Activated T-cell treated with anti-CD3 and anti-CD28 coated beads, Interleukin-2, amount 50 U/mL, for 72 hours (primary cell): Measurements from ENCODE around the gene CXCL3. TPM values are rescaled to one million over a fixed set of nuclear protein-coding genes. Genes with fewer than 3 reads are reported as not detected.

Experiments
- ATAC-seq, 2 donors: fragments of 150-1000 bp; cut with Tn5 transposase; replicated peaks in 1 of 2; 2 replicates each; pipeline ENCODE4 v1.10.0; 2021; ENCODE audit warnings: moderate library complexity in 2 of 2, mild to moderate bottlenecking in 1 of 2
- DNase-seq, 2 donors: peaks; one replicate each; pipeline ENCODE4 v3.0.0; 2021 to 2022; ENCODE audit warnings: mixed read lengths in 1 of 2
- H3K27ac Mint-ChIP-seq: one replicate; pipeline ENCODE4 v1.8.0; 2022; ENCODE audit warnings: mild to moderate bottlenecking, moderate library complexity, mixed read lengths
- H3K27me3 Mint-ChIP-seq: one replicate; pipeline ENCODE4 v1.8.0; 2022; ENCODE audit warnings: low read depth, mixed read lengths
- H3K36me3 Mint-ChIP-seq, 2 donors: one replicate each; pipeline ENCODE4 v1.8.0; 2022; ENCODE audit warnings: mixed read lengths in 2 of 2, mild to moderate bottlenecking in 1 of 2; ENCODE audit not compliant: insufficient read depth in 2 of 2
- H3K4me1 Mint-ChIP-seq: one replicate; pipeline ENCODE4 v1.8.0; 2022; ENCODE audit warnings: low read depth, mixed read lengths
- H3K4me3 Mint-ChIP-seq, 2 donors: one replicate each; pipeline ENCODE4 v1.8.0; 2022; ENCODE audit warnings: mild to moderate bottlenecking in 2 of 2, mixed read lengths in 2 of 2, moderate library complexity in 2 of 2
- H3K9me3 Mint-ChIP-seq, 2 donors: one replicate each; pipeline ENCODE4 v1.8.0; 2022; ENCODE audit warnings: mixed read lengths in 2 of 2
- total RNA-seq, 2 donors: library from RNA; stranded (reverse); gene quantifications; one replicate each; pipeline ENCODE4 v1.2.3, GENCODE V29; 2022

Gene CXCL3
- total RNA-seq, 2 donors from 2014 or later = not detected

GRCh38 chr4:74062953-74063352 lies 24.5 kb upstream of the CXCL3 start:
- Mint-ChIP-seq H3K9me3 (no peaks in the 10 kb centered on the region), H3K27me3 (no peaks in the 10 kb centered on the region), H3K27ac (no peak overlapping the region), H3K36me3 (no peaks in the 10 kb centered on the region), H3K4me3 (no peak overlapping the region), H3K4me1 (no peaks in the 10 kb centered on the region)
- no peak for DNase-seq
- no peak for ATAC-seq

- H3K9me3 Mint-ChIP-seq = no peaks in the 10 kb centered on the region
Measured at GRCh38 chr4:74061430-74061829, 22.9 kb upstream of the CXCL3 start.

GRCh38 chr4:74059161-74059829 lies 20.8 kb upstream of the CXCL3 start:
- Mint-ChIP-seq H3K27me3 (peaks cover 6% of the 10 kb centered on the region), H3K4me3 (no peak overlapping the region), H3K27ac (no peak overlapping the region), H3K4me1 (no peaks in the 10 kb centered on the region), H3K36me3 (no peaks in the 10 kb centered on the region), H3K9me3 (no peaks in the 10 kb centered on the region)
- ATAC-seq = no peak
- DNase-seq = no peak

More at GRCh38 chr4:74061430-74061829, 22.9 kb upstream of the CXCL3 start:
- H3K36me3 Mint-ChIP-seq = no peaks in the 10 kb centered on the region
- H3K27me3 Mint-ChIP-seq = peaks cover 1% of the 10 kb centered on the region
- no peak for DNase-seq
- H3K27ac Mint-ChIP-seq = no peak overlapping the region
- no peak for ATAC-seq
- H3K4me1 Mint-ChIP-seq = no peaks in the 10 kb centered on the region
- no peak overlapping the region for H3K4me3 Mint-ChIP-seq

- no peak for ATAC-seq
- Mint-ChIP-seq H3K4me3 (no peak overlapping the region), H3K9me3 (no peaks in the 10 kb centered on the region), H3K4me1 (no peaks in the 10 kb centered on the region), H3K27me3 (peaks cover 6% of the 10 kb centered on the region), H3K27ac (no peak overlapping the region), H3K36me3 (no peaks in the 10 kb centered on the region)
- DNase-seq = no peak
Measured at GRCh38 chr4:74058048-74058651, 19.7 kb upstream of the CXCL3 start.

GRCh38 chr4:74057588-74057987 lies 19.1 kb upstream of the CXCL3 start:
- Mint-ChIP-seq H3K9me3 (no peaks in the 10 kb centered on the region), H3K27ac (no peak overlapping the region), H3K27me3 (peaks cover 6% of the 10 kb centered on the region), H3K4me1 (no peaks in the 10 kb centered on the region), H3K36me3 (no peaks in the 10 kb centered on the region), H3K4me3 (no peak overlapping the region)
- ATAC-seq (no peak), DNase-seq (no peak)

- ATAC-seq = no peak
Measured at GRCh38 chr4:74056858-74057562, 18.5 kb upstream of the CXCL3 start.

GRCh38 chr4:74056114-74056857 lies 17.8 kb upstream of the CXCL3 start:
- Mint-ChIP-seq H3K4me1 (no peaks in the 10 kb centered on the region), H3K27me3 (peaks cover 6% of the 10 kb centered on the region), H3K27ac (no peak overlapping the region), H3K9me3 (no peaks in the 10 kb centered on the region), H3K36me3 (peaks cover 0 to 3% of the 10 kb centered on the region in 2 donors), H3K4me3 (no peak overlapping the region)
- ATAC-seq = no peak
- DNase-seq = no peak

More at GRCh38 chr4:74056858-74057562, 18.5 kb upstream of the CXCL3 start:
- Mint-ChIP-seq H3K4me3 (no peak overlapping the region), H3K9me3 (no peaks in the 10 kb centered on the region), H3K27me3 (peaks cover 6% of the 10 kb centered on the region), H3K36me3 (peaks cover 0 to 3% of the 10 kb centered on the region in 2 donors), H3K4me1 (no peaks in the 10 kb centered on the region), H3K27ac (no peak overlapping the region)
- DNase-seq = no peak

GRCh38 chr4:74055498-74055897 lies 17.0 kb upstream of the CXCL3 start:
- H3K9me3 Mint-ChIP-seq = no peaks in the 10 kb centered on the region
- peaks cover 0 to 3% of the 10 kb centered on the region in 2 donors for H3K36me3 Mint-ChIP-seq
- no peak overlapping the region for H3K27ac Mint-ChIP-seq
- ATAC-seq = no peak
- H3K4me1 Mint-ChIP-seq = no peaks in the 10 kb centered on the region
- DNase-seq = no peak
- H3K4me3 Mint-ChIP-seq = no peak overlapping the region
- H3K27me3 Mint-ChIP-seq = peaks cover 6% of the 10 kb centered on the region

- ATAC-seq = no peak
- H3K27ac Mint-ChIP-seq = no peak overlapping the region
- no peak overlapping the region for H3K4me3 Mint-ChIP-seq
- no peaks in the 10 kb centered on the region for H3K4me1 Mint-ChIP-seq
- DNase-seq = no peak
- peaks cover 6% of the 10 kb centered on the region for H3K27me3 Mint-ChIP-seq
- H3K36me3 Mint-ChIP-seq = peaks cover 0 to 3% of the 10 kb centered on the region in 2 donors
- H3K9me3 Mint-ChIP-seq = no peaks in the 10 kb centered on the region
Measured at GRCh38 chr4:74055096-74055495, 16.6 kb upstream of the CXCL3 start.

GRCh38 chr4:74054483-74055047 lies 16.1 kb upstream of the CXCL3 start:
- Mint-ChIP-seq H3K4me1 (no peaks in the 10 kb centered on the region), H3K27me3 (peaks cover 6% of the 10 kb centered on the region), H3K36me3 (peaks cover 0 to 3% of the 10 kb centered on the region in 2 donors), H3K4me3 (no peak overlapping the region), H3K27ac (no peak overlapping the region), H3K9me3 (no peaks in the 10 kb centered on the region)
- DNase-seq (no peak), ATAC-seq (no peak)

- peaks cover 2 to 5% of the 10 kb centered on the region in 2 donors for H3K9me3 Mint-ChIP-seq
- H3K4me3 Mint-ChIP-seq = no peak overlapping the region
- H3K27ac Mint-ChIP-seq = no peak overlapping the region
- DNase-seq (no peak), ATAC-seq (no peak)
- peaks cover 10% of the 10 kb centered on the region for H3K27me3 Mint-ChIP-seq
- H3K36me3 Mint-ChIP-seq = peaks cover 0 to 2% of the 10 kb centered on the region in 2 donors
- H3K4me1 Mint-ChIP-seq = no peaks in the 10 kb centered on the region
Measured at GRCh38 chr4:74047152-74047551, 8.7 kb upstream of the CXCL3 start.

GRCh38 chr4:74045772-74046171 lies 7.3 kb upstream of the CXCL3 start:
- DNase-seq (no peak), ATAC-seq (no peak)
- Mint-ChIP-seq H3K27ac (no peak overlapping the region), H3K4me1 (no peaks in the 10 kb centered on the region), H3K4me3 (no peak overlapping the region), H3K36me3 (peaks cover 0 to 2% of the 10 kb centered on the region in 2 donors), H3K27me3 (peaks cover 24% of the 10 kb centered on the region), H3K9me3 (peaks cover 2 to 5% of the 10 kb centered on the region in 2 donors)
